Germinal center (tissue), 1 donor: ENCODE results near the gene TUBGCP6.

Experiments
- DNase-seq: peaks from one replicate; pipeline ENCODE4 v3.0.0; 2012; ENCODE audit warnings: mixed read lengths, low spot score

Gene TUBGCP6

DNA sequence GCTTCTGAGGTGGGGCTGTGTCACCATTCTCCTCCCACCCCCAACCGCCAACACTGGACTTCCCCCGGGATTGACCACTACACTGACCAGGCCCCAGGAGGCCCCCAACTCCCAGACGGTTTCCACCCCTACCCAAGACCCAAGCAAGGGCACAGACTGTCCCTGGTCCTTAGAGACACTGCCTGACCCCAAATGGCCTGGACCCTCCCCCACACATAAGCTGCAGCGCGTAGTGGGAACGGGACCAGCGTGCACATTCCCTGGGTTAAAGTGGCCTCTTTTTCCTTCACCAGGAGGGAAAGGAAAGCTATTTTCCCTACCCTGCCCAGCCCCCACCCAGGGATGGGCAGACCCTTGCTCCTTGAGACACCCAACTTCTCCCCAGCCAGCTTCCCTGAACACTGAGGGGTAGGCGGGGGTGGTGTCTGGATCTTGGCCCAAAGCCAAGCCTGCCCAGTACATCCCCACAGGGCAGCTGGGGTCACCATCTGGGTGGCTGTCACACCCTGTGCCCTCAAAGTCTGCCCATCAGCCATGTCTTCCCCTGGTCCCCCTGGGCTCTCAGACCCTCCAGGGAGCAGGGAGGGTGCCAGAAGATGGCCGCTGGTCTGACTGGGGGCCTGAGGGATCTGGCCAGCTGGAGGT, 18.3 kb upstream of the TUBGCP6 start:
- DNase-seq: no peak

GRCh38 chr22:50262460-50262911, 17.7 kb upstream of the TUBGCP6 start:
- DNase-seq: no peak

DNA sequence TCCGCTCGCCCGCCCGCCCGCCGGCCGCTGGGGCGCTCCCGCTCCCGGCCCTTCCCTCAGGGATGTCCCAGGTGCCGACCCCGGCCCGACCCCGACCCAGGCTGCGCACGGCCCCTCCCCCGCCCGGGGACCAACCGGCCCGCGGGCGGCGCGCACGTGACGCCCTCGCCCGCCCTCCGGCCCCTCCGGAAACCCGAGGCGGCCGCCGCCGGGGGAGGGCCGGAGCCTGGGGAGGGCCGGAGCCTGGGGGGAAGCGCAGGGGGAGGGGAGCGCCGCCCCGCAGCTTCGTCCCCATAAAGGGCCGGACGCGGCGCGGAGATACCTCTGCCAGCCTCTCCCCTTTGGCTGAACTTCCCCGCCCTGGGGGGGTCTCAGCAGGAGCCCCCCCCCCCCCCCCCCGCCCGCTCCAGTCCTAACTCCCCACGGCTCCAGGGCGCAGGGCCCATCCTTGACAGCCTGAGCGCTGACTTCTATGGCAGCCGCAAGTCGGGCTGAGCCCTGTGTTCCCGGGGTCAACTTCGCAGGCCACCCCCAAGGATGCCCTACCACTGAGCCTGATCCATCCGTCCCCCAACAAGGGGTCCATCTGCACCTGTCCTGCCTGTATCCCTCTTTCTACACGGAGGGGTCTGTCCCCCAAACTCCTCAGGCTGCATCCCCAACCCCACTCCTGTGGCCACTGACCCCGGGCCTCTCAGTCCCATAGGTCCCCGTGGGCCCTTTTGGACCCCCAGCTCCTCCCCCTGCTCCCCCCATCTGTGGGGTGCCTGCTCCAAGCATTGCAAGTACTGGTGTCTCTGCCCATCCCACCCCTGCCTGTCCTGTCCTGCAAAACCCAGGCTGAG, 17.0 kb upstream of the TUBGCP6 start, which contains the start of gene MAPK12:
Gene MAPK12, minus strand, starts transcription at position 69 of the 845 bp plus-strand sequence. CDS start 174 bp downstream, outside the sequence.
- no peak for DNase-seq

GRCh38 chr22:50260801-50261614, 16.2 kb upstream of the TUBGCP6 start:
- no peak for DNase-seq

- DNase-seq: no peak
These were observed 15.6 kb upstream of the TUBGCP6 start for GRCh38 chr22:50260434-50260800.

- no peak for DNase-seq
These were observed 14.5 kb upstream of the TUBGCP6 start for GRCh38 chr22:50259302-50259701.

DNA sequence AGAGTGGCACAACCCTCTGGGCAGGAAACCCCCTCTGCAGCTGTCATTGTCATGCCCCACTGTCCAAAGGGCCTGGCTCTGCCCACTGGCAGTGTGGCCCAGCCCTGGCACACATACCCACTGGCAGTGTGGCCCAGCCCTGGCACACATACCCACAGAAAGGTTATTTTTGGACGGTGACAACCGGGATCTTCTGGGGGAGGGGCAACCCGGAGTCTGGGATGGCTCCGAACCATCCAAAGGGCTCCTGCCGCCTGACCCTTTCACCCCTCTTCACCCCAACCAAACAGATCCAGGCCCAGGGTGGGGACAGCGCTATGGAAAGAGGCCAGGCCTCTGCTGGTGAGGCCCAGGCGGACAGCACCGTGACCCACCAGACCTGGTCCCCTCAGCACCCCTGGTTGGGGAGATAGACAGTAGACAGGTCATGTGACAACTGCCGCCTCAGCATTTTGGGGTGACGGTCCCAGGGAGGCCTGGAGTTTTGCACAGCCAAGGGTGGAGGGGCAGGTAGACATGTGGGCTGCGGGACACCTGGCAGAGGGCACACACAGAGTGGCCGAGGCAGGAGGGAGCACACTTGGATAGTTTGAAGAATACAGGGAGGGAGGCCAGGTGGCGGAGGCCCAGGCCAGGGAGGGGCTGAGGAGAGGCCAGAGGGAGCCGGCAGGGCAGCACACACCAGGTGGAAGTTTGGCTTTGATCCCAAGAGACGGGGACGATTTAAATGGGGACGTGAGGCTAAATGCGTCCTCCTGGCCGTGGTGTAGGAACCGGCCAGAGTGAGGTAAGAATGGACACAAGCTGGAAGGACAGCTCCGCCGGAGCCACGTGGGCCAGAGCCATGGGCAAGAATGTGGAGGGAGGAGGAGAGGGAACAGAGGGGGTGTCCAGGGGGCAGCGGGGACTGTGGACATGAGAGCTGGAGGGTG, 13.8 kb upstream of the TUBGCP6 start:
- DNase-seq: no peak

DNA sequence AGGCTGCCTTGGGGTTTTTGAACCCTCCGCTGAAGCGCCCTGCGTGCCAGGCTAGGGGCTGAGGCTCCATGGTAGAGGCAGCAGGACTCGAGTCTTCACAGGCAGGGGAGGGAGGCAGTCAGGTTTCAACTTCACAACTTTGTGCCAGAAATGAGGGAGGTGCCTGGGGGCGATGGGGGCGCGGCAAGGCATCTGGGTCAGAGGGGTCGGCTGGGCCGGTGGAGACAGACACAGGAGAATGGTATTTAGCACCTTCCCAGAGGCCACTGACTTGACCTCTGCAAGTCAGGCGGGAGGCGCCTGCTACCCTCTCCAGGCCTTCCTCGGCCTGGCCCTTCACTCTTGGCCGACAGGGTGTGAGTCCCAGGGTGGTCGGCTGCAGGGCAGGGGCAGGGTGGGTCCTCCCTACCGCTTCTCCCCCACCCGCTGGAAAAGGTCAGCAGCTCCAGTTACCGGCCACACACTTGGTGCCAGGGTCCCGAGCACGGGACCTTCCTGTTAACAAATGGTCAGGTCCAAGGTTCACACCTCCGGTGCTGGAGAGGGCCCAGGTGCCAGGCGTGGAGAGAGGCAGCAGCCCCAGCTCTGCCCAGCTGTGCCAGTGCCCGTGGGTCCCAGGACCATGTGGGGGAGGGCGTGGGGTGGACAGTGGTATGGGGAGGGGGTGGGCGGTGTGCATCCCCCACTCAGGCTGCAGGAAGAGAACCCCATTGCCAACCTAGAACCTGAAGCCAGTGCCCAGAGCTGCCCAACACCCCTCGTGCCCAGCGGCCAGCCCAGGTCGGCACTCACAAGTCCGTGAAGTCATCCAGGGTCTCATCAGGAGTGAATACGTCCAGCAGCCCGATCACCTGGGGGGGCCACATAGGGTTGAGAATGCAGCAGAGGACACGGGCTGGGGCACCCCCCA, 12.9 kb upstream of the TUBGCP6 start:
- DNase-seq: no peak

- no peak for DNase-seq
These were observed 12.2 kb upstream of the TUBGCP6 start for GRCh38 chr22:50257041-50257440.

- DNase-seq: no peak
These were observed 11.5 kb upstream of the TUBGCP6 start for GRCh38 chr22:50256258-50256862.

DNA sequence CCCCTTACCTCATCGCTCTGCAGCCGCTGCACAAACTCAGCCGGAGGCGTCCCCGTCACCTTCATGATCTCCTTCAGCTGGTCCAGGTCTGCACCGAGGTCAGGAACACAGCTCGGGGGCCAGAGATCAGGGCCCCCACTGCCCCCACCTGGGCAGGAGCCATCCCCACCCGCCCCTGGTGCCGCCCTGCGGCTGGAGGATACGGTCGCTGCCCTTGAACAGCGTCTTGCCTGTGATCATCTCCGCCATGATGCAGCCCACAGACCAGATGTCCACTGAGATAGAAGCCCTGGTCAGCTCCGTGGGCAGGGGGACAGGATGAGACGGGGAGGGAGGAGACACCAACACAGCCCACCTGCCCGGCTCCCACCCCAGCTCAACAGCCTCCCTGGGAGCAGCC, 10.8 kb upstream of the TUBGCP6 start:
- no peak for DNase-seq

GRCh38 chr22:50255099-50255498, 10.3 kb upstream of the TUBGCP6 start:
- no peak for DNase-seq

DNA sequence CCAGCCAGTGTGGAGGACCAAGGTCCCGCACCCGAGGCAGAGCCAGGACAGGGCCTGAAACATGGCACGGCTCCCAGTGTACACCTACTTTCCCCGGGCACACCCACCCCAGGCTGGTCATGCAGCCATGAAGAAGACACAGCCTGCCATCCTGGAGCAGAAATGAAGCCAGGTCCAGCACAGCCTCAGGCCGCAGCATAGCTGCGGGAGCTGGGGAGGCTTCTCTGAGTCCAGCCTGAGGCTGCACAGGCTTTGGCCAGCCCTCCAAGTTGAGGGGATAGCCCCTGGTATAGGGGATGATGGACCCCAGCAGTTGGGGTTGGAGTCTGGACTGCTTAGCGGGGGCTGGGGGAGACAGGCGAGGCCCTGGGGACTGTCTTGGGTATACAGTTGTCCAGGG, 9.1 kb upstream of the TUBGCP6 start:
- DNase-seq: no peak

GRCh38 chr22:50253046-50253915, 8.5 kb upstream of the TUBGCP6 start:
- no peak for DNase-seq

GRCh38 chr22:50252082-50253045, 7.5 kb upstream of the TUBGCP6 start:
- DNase-seq: peak; percentile 75

DNA sequence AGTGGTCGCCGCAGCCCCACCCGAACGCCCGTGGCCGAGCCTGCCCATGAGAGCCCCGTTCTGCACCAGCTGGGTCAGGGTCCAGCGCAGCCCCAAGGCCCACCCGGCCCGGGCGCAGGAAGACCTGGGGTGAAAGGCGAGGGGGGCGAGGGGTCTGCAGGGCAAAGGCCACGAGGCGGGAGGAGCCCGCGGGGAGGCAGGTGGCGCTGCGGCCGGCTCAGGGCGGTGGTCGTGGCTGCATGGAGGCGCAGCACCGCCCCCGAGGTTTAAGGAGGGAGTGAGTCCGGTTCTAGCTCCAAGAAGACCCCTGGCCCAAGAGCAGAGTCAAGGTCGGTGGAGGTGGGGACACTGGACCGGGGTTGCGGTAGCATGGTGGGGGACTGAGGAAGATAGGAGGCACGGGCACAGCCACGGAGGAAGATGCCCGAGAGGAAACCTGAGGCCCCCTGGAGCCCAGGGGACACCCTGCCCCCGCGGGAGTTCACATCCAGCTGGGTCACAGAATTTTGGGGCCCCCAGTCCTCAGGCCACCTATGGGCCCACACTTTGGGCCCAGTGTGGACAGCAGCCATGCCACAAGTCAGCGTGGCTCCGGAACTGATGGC, 6.8 kb upstream of the TUBGCP6 start:
- no peak for DNase-seq
